NCI-H187 (cell line): ENCODE data around the gene PMM2.
"Not testable (repeated sequence)": the region's sequence is repeated elsewhere in the genome, so short reads cannot be mapped to it uniquely, and the experiment has no call there.

Experiments
- DNase-seq, 2 experiments: peaks; one replicate each; lab custom pipeline; 2025; lab: John Stamatoyannopoulos, UW

The PMM2 gene

GRCh38 chr16:8782673-8783072 is 15.0 kb upstream of the PMM2 start:
- DNase-seq = no peak

- no peak for DNase-seq
Observed at GRCh38 chr16:8785408-8785807, 12.2 kb upstream of the PMM2 start.

DNA sequence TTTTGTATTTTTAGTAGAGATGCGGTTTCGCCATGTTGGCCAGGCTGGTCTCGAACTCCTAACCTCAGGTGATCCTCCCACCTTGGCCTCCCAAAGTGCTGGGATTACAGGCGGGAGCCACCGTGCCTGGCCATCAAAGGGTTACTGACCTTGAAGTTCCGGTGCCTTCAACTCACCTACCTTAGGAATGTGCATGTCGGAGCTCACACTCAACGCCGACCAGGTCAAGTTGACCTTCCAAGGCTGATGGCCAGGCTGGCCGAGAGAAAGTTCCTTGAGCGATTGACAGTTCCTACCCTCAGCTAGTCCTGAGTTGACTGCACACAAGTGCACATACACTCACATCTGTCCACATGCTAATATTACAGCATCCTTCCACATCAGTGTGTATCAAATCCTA is 11.3 kb upstream of the PMM2 start:
- DNase-seq = not testable (repeated sequence)

DNA sequence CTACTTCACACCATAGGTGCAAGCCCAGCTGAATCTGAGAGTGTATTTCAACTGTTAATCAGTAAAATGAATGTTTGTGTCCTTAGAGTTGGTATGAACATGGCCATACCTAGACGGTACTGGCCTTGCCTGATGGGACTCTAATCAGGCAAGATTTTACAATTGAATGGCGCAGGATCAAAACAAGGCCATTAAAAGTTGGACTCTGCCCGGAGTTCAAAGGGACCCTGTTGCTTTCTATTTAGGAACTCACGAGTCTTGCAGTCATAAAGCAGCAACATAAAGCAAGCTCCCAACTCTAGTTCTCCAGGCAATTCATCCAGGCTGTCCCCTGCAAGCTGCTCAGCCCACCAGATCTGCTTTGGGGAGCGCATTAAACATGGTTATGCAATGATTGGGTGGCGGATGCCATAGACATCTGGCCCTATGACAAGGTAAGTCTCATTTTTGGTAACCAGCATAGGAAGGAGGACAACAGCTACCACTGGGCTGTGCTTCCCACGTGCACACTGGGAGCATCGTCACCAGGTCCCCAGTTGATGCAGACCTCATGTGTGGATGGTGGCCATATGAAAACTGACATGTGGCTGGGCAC is 9.0 kb upstream of the PMM2 start:
- no peak for DNase-seq

DNA sequence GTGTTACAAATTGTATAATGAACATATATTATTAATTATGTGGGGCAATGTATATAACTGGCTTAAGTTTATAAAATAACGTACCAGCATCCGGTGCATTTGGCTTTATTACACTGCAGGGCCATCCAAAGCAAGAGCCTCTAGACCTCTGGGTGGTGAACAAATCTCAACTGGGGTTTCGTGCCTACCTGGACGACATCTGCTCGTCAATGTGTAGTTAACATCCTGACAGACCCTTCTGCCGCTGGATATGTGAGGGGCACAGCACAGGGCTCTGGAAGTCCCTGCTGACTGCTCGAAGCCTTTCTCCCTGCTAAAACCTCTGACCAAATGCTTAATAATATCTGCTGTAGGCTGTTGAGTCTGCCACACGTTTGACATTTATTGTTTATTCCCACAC is 2.5 kb upstream of the PMM2 start:
- DNase-seq = no peak

DNA sequence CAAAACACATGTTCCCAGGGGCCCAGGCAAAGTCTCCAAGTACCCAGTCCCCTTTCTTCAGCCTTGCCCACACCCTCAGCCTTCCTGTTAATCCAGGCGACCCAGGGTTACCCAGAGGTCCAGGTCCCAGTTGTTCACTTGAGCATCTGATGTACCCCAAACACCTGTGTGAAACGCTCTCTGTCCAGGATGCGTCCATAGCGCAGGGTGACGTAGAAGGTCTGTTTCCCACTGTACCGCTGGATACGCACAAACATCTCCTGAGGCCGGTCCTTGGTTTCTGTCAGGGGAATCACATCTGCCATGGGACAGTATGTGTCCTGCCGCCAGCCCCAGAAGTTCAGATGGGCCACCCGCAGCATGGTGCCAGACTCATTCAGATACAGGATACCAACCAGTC is 1.8 kb upstream of the PMM2 start:
- DNase-seq = no peak

GRCh38 chr16:8796469-8797363 is 923 bp upstream of the PMM2 start:
- DNase-seq = no peak

GRCh38 chr16:8798174-8798527 is 512 bp downstream of the PMM2 start:
- no peak for DNase-seq

GRCh38 chr16:8798535-8799157 is 1.0 kb downstream of the PMM2 start:
- DNase-seq = no peak

- DNase-seq = no peak
Observed at GRCh38 chr16:8801701-8802100, 4.1 kb downstream of the PMM2 start.

DNA sequence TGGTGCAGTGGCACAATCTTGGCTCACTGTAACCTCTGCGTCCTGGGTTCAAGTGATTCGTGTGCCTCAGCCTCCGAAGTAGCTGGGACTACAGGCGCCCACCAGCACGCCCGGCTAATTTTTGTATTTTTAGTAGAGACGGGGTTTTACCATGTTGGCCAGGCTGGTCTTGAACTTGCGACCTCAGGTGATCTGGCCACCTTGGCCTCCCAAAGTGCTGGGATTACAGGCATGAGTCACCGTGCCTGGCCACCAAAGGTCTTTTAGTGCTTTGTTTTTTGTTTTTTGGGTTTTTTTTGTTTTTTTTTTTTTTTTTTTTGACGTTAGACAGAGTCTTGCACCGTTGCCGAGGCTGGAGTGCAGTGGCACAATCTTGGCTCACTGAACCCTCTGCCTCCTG is 6.1 kb downstream of the PMM2 start:
- DNase-seq = not testable (repeated sequence)

GRCh38 chr16:8804313-8804712 is 6.7 kb downstream of the PMM2 start:
- no peak for DNase-seq

DNA sequence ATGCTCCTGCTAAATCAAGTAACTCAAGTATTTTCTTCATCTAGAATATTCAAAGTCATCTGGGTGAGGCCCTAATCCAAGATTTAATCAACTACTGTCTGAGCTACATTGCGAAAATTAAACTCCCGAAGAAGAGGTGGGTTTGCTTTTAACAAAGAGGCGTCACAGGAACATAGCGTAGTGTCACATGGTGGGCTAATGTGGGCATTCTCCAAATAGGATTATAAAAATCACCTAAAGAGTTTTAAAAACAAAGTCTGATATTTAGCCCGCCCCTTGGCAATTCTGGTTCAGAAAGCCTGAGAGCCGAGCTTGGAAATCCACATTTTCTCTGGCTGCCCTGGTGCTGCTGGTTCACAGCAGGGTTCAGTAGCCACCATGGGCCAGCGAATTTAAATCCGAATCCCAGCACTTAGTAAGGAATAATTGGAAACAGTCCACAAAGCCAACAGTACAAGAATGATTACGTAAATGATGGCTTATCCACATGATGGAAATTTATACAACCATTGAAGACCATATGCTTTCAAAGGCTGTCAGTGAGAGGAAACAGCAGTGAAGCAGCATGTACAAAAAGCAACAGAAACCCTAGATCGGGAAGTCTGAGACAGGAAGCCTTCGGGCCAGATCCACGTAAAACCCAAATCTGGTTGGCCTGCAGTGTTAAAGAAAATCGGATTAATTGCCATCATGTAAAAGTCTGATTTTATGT is 8.8 kb downstream of the PMM2 start:
- DNase-seq = no peak

DNA sequence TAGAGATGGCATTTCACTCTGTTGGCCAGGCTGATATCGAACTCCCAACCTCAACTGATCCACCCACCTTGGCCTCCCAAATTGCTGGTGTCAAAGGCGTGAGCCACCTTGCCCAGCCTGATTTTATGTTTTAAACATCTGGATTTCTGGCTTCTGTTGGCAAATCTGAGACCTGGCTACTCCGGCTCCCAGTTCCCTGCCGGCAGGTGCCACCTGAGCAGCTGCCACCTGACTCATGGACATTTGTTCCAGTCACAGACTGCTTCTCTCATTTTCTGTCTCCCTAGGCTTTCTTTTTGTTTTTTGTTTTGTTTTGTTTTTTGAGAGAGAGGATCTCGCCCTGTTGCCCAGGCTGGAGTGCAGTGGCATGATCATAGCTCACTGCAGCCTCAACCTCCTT is 9.6 kb downstream of the PMM2 start:
- DNase-seq = no peak

GRCh38 chr16:8808009-8808408 is 10.4 kb downstream of the PMM2 start:
- DNase-seq = no peak

DNA sequence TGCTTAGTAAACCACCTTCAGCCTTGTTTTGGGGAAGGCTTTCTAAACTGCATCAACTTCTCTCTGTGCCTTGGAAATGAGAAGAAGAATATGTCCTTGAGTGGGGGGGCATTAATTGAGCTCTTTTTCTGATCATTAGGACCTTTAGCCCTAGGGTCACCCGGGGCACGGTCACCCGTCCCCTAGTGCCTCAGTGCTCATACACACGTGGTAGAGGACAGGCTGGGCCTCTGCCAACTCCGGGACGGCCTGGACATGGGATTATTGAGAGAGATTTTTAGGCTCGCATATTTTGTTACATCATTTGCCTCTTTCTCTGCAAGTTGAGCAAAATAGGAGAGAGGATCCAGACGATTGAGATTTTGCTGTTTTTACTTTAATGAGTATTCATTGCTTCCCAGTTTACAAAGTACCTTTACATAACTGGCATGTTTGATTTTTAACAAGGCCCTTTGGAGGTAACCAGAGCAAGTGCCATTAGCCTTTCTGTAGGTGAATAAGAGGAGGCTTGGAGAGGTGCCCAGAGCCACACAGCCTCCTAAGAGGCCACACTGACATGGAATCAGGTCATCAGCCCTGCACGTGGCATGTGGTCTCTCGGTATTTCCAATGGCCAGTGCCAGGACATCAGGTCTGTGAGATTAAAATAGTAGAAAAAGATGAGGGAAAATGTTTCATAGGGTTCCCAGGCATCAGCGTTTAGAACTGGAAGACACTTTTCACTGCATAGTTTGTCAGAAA is 11.1 kb downstream of the PMM2 start:
- no peak for DNase-seq

GRCh38 chr16:8812162-8812843 is 14.7 kb downstream of the PMM2 start:
- DNase-seq = no peak

DNA sequence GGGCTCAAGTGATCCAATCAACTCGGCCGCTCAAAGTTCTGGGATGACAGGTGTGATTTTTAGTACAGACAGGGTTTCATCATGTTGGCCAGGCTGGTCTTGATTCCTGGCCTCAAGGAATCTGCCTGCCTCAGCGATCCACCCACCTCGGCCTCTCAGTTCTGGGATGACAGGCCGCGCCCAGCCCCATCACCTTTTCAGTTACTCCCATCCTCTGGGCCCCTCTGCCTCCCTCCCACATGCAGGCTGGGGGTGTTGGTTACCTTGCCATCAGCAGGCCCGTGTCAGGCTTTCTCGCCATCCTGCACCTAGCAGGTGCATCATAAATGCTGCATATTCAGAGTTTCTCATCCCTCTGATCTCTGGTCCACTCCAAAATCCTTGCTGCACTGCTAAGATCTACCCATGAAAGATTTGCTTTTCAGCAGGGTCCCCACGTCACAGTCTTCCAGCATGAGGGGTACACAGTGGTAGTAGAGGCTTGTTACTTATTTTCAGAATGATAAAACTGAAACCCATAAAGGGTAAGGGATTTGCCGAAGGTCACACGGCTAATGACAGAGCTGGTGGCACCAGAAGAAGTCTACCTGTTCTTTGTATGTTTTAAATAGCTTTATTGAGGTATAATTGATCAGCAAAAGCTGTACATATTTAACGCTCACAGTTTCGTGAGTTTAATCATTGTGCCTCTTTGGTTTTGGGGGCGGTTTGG is 16.6 kb downstream of the PMM2 start:
- DNase-seq = no peak

- no peak for DNase-seq
Observed at GRCh38 chr16:8816967-8817655, 19.5 kb downstream of the PMM2 start.
